Chondrocyte (in vitro differentiated cells): ENCODE results near the gene DHX16. TPM values are rescaled to one million over a fixed set of nuclear protein-coding genes. Genes with fewer than 3 reads are reported as not detected.

ENCODE experiments used
- DNase-seq: peaks from one replicate; pipeline ENCODE4 v3.0.0; 2021; ENCODE audit warnings: mixed read lengths, low spot score
- H3K27ac Mint-ChIP-seq: one replicate; pipeline ENCODE4 v1.8.0; 2021; ENCODE audit warnings: mild to moderate bottlenecking, moderate library complexity, mixed read lengths; ENCODE audit not compliant: unreplicated experiment
- H3K27me3 Mint-ChIP-seq: 2 replicates; pipeline ENCODE4 v1.8.0; 2021; ENCODE audit warnings: low read depth, mixed read lengths
- H3K36me3 Mint-ChIP-seq: 2 replicates; pipeline ENCODE4 v1.8.0; 2021; ENCODE audit warnings: low read depth, mixed read lengths
- H3K4me1 Mint-ChIP-seq: 2 replicates; pipeline ENCODE4 v1.8.0; 2021; ENCODE audit warnings: low read depth, mild to moderate bottlenecking, mixed read lengths
- H3K4me3 Mint-ChIP-seq: one replicate; pipeline ENCODE4 v1.8.0; 2021; ENCODE audit warnings: mild to moderate bottlenecking, moderate library complexity, mixed read lengths; ENCODE audit not compliant: unreplicated experiment
- H3K9me3 Mint-ChIP-seq: 2 replicates; pipeline ENCODE4 v1.8.0; 2021; ENCODE audit warnings: low read depth, mixed read lengths
- total RNA-seq: library from RNA; stranded (reverse); gene quantifications from 3 replicates; pipeline ENCODE4 v1.2.1, GENCODE V29; 2021
- TF ChIP-seq, protein P1 (sequence below): fragments of 200-600 bp; sonication (generic); IDR thresholded peaks from 2 replicates; pipeline ENCODE4 v1.5.0; 2021; ENCODE audit warnings: antibody characterized with exemption, mild to moderate bottlenecking, moderate library complexity

The DHX16 gene
- total RNA-seq, 1 donor from 2014 or later, result 22.6 TPM

DNA sequence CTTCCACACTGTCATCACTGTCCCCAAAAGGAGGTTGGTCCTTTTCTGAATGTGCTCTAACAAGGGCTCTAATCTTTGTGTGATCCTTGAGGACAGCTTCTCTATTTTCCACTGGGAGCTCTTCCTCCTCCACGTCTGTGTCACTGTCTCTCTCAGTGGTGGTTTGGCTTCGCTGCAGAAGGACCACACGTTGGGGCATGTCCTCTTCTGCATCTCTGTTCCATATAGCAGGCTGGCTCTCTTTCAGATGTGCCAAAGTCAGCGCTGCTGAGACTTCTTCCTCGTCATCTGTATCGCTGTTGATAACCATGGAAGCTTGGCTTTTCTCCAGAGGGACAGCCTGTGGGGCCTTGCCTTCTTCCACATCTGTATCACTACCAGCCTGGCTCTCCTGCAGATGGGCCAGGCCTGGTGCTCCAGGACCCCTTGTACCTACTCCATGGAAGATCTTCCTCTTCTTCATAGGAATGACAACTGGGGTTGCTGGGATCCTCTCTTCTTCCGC, 39.7 kb upstream of the DHX16 start:
- Mint-ChIP-seq H3K9me3 (no peaks in the 10 kb centered on the region), H3K36me3 (peaks cover 37% of the 10 kb centered on the region), H3K4me1 (peaks cover 27% of the 10 kb centered on the region), H3K4me3 (no peak overlapping the region), H3K27me3 (no peaks in the 10 kb centered on the region), H3K27ac (no peak overlapping the region)
- DNase-seq, result peak; percentile 40
- TF ChIP-seq, protein P1, sequence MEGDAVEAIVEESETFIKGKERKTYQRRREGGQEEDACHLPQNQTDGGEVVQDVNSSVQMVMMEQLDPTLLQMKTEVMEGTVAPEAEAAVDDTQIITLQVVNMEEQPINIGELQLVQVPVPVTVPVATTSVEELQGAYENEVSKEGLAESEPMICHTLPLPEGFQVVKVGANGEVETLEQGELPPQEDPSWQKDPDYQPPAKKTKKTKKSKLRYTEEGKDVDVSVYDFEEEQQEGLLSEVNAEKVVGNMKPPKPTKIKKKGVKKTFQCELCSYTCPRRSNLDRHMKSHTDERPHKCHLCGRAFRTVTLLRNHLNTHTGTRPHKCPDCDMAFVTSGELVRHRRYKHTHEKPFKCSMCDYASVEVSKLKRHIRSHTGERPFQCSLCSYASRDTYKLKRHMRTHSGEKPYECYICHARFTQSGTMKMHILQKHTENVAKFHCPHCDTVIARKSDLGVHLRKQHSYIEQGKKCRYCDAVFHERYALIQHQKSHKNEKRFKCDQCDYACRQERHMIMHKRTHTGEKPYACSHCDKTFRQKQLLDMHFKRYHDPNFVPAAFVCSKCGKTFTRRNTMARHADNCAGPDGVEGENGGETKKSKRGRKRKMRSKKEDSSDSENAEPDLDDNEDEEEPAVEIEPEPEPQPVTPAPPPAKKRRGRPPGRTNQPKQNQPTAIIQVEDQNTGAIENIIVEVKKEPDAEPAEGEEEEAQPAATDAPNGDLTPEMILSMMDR, result no peak

DNA sequence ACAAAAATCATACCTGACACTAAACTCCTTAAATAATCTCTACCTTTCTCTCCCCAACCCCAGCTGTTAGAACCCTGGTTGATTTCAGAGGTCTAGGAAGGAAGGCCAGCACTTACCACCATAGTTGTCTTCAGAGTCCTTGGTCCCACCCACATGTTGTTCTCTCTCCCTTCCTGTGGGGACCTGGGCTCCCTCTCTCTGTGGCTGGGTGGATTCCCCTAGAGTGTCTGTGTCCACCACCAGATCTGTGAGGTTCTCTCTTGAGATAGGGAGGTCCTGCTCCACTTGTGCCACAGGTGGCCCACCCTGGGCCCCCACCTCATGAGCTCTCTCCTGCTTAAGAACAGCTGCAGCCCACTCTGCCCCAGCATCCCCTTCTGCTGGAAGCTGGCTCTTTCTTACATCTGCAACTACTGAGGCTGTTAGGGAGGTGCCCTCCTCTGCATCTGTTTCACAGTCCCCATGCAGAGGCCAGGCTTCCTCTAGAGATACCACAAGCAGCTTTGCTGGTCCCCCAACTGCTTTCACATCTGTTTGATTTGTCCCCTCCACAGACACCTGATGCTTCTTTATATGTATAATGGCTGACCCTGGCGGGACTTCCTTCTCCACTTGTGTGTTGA, 39.1 kb upstream of the DHX16 start:
- no peak overlapping the region for H3K27ac Mint-ChIP-seq
- no peaks in the 10 kb centered on the region for H3K27me3 Mint-ChIP-seq
- H3K9me3 Mint-ChIP-seq, result no peaks in the 10 kb centered on the region
- TF ChIP-seq, protein P1, result no peak
- H3K36me3 Mint-ChIP-seq, result peaks cover 39% of the 10 kb centered on the region
- H3K4me3 Mint-ChIP-seq, result no peak overlapping the region
- H3K4me1 Mint-ChIP-seq, result peaks cover 29% of the 10 kb centered on the region
- peak; percentile 30 for DNase-seq

DNA sequence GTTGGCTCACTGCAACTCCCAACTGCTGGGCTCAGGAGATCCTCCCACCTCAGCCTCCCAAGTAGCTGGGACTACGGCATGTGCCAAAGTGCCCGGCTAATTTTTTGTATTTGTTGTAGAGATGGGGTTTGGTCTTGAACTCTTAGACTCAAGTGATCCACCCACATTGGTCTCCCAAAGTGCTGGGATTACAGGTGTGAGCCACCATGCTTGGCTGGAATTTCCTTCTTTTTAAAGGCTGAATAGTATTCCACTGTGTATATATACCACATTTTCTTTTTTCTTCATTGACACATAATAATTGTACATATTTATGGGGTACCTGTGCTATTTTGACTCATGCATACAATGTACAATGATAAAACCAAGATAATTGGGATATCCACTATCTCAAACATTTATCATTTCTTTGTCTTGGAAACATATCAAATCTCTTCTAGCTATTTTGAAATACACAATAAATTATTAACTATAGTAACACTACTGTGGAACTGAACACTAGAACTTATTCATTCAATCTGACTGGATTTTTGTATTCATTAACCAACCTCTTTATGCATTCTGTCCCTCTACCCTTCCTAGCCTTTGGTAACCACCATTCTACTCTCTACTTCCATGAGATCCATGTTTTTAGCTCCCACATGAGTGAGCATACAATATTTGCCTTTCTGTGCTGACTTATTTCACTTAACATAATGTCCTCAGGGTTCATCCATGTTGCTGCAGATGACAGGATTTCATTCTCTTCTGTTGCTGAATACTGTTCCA, 36.5 kb upstream of the DHX16 start:
- no peaks in the 10 kb centered on the region for H3K27me3 Mint-ChIP-seq
- H3K4me1 Mint-ChIP-seq, result peaks cover 18% of the 10 kb centered on the region
- H3K27ac Mint-ChIP-seq, result no peak overlapping the region
- no peak for DNase-seq
- no peak overlapping the region for H3K4me3 Mint-ChIP-seq
- TF ChIP-seq, protein P1, result no peak
- H3K36me3 Mint-ChIP-seq, result peaks cover 52% of the 10 kb centered on the region
- no peaks in the 10 kb centered on the region for H3K9me3 Mint-ChIP-seq

DNA sequence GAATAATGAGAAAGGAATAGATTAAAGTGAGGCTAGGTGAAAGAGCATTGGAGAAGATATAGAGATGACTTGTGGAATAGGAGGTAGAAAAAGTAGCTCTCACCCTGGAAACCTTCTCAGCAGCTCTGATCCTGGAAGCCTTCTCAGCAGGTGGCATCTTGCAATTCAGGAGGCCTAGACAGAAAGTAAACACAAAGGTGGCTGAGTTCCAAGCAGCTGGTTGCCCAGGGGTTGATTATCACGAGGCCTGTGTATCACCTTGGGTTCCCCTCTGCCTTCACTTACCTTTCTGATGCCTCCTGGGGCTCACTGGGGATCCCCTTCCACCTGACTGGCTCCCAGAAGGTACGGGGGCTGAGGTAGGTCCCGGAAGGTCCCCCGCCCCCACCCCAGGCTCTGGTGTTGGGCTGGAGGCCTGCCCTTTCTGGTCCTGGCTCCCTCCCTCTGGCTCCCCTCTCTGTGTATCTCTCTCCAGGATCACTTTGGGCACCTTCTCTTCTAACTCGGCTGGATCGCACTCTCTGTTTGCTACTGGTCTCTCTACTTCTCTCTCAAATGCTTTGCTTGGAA, 34.6 kb upstream of the DHX16 start:
- Mint-ChIP-seq H3K9me3 (no peaks in the 10 kb centered on the region), H3K27me3 (no peaks in the 10 kb centered on the region), H3K27ac (no peak overlapping the region), H3K36me3 (peaks cover 48% of the 10 kb centered on the region), H3K4me3 (no peak overlapping the region), H3K4me1 (peaks cover 18% of the 10 kb centered on the region)
- TF ChIP-seq, protein P1, result no peak
- peak; percentile 42 for DNase-seq

DNA sequence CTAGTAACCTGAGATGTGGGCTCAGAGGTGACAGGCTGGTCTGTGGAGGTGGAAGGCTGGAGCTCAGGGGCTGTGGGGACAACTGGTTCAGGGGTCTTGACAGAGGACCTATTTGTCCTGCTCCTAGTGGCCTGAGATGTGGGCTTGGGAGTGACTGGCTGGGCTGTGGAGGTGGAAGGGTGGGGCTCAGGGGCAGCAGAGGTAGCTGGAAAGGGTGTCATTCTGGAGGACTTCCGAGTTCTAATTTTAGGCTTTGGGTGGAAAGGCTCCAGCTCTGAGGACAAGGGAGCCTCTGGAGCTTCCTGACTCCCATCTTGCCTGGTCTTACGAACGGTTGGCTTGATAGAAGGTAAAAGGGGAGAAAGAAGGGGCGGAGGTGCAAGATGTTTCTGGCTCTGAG, 32.8 kb upstream of the DHX16 start:
- Mint-ChIP-seq H3K27ac (no peak overlapping the region), H3K4me3 (no peak overlapping the region), H3K9me3 (no peaks in the 10 kb centered on the region), H3K27me3 (no peaks in the 10 kb centered on the region), H3K36me3 (peaks cover 35% of the 10 kb centered on the region), H3K4me1 (peaks cover 18% of the 10 kb centered on the region)
- peak; percentile 35 for DNase-seq
- TF ChIP-seq, protein P1, result no peak
